A549 (cell line): Measurements from ENCODE around the gene SLX9. TPM values are rescaled to one million over a fixed set of nuclear protein-coding genes. Genes with fewer than 3 reads are reported as not detected.
A peak's percentile ranks its signal among the peaks of the same experiment; 100 is the strongest.

Source experiments
- ATAC-seq, 2 experiments: fragments of 200-7000 bp in 1 of 2; fragments of >200 bp in 1 of 2; cut with Nextera tagmentation in 1 of 2; cut with Tn5 transposase in 1 of 2; 3 replicates each; pipeline versions ENCODE4 v1.8.0 to v1.9.1; 2018 to 2020; ENCODE audit warnings: mild to moderate bottlenecking in 1 of 2, moderate library complexity in 1 of 2
- CTCF ChIA-PET: fragments of 300-600 bp; sonication (Branson Sonifier 250); formaldehyde crosslinking; extraction: SDS; loops from one replicate; lab custom pipeline; 2021; ENCODE audit warnings: antibody characterized with exemption, inconsistent platforms; lab: Yijun Ruan, JAX
- POLR2A ChIA-PET: fragments of 350-600 bp; formaldehyde crosslinking; extraction: SDS; loops from one replicate; lab custom pipeline; 2021; ENCODE audit warnings: antibody characterized with exemption, inconsistent platforms; lab: Yijun Ruan, JAX
- DNase-seq, 2 experiments: peaks; one replicate each; pipeline versions ENCODE4 v3.0.0 to v3.0.0-alpha.2; 2011 to 2016; ENCODE audit warnings: low read depth in 1 of 2, low spot score in 1 of 2
- FAIRE-seq: peaks from 2 replicates; lab custom pipeline; 2011; peaks lifted over from hg19 to GRCh38; lab: Jason Lieb, UNC
- H3K27ac ChIP-seq, 2 experiments: fragments of >200 bp; sonication (Bioruptor Twin); formaldehyde crosslinking; 3 replicates each; pipeline ENCODE4 v1.5.1; 2016 to 2017
- H3K4me1 ChIP-seq: fragments of >200 bp; sonication (Bioruptor Twin); formaldehyde crosslinking; 3 replicates; pipeline ENCODE4 v1.6.1; 2016
- H3K4me2 ChIP-seq: fragments of >200 bp; sonication (Bioruptor Twin); formaldehyde crosslinking; 3 replicates; pipeline ENCODE4 v1.6.1; 2016
- H3K4me3 ChIP-seq: fragments of >200 bp; sonication (Bioruptor Twin); formaldehyde crosslinking; 3 replicates; pipeline ENCODE4 v1.5.1; 2016
- H3K9me3 ChIP-seq: fragments of >200 bp; sonication (Bioruptor Twin); formaldehyde crosslinking; 3 replicates; pipeline ENCODE4 v1.6.1; 2016
- CBX2 ChIP-seq: fragments of 200-600 bp; sonication (generic); IDR thresholded peaks from 2 replicates; pipeline ENCODE4 v1.6.1; 2016; ENCODE audit warnings: low read depth, mild to moderate bottlenecking, borderline replicate concordance
- CBX8 ChIP-seq: fragments of 200-600 bp; sonication (generic); IDR thresholded peaks from 2 replicates; pipeline ENCODE4 v1.6.1; 2016
- CHD2 ChIP-seq: fragments of 150-350 bp; IDR thresholded peaks from 2 replicates; pipeline ENCODE4 v1.6.1; 2014; ENCODE audit warnings: low read length; ENCODE audit not compliant: partially characterized antibody
- CHD4 ChIP-seq: fragments of 200-600 bp; sonication (generic); IDR thresholded peaks from 2 replicates; pipeline ENCODE4 v1.6.1; 2016; ENCODE audit warnings: antibody characterized with exemption, mild to moderate bottlenecking, borderline replicate concordance
- EHF ChIP-seq: fragments of 250-450 bp; sonication (Bioruptor Pico); IDR thresholded peaks from 2 replicates; pipeline ENCODE4 v1.5.0; 2020; ENCODE audit warnings: mild to moderate bottlenecking
- ESRRA ChIP-seq: fragments of 150-350 bp; IDR thresholded peaks from 2 replicates; pipeline ENCODE4 v1.6.1; 2014; ENCODE audit warnings: mild to moderate bottlenecking, low read length, borderline replicate concordance
- FOSB ChIP-seq: fragments of 250-450 bp; sonication (Bioruptor Pico); IDR thresholded peaks from 2 replicates; pipeline ENCODE4 v1.5.0; 2020; ENCODE audit warnings: mild to moderate bottlenecking, moderate library complexity
- FOSL2 ChIP-seq, 2 experiments: fragments of 450-650 bp in 1 of 2; fragments of >200 bp in 1 of 2; sonication (Bioruptor Twin) in 1 of 2; formaldehyde crosslinking; IDR thresholded peaks; 2 replicates each; pipeline versions ENCODE4 v1.5.0 to v1.6.1; 2016 to 2020; ENCODE audit warnings: mild to moderate bottlenecking in 1 of 2, moderate library complexity in 1 of 2
- HDAC2 ChIP-seq: fragments of 200-600 bp; sonication (generic); IDR thresholded peaks from 2 replicates; pipeline ENCODE4 v1.6.1; 2016
- KDM1A ChIP-seq: fragments of 200-600 bp; sonication (generic); IDR thresholded peaks from 2 replicates; pipeline ENCODE4 v1.6.1; 2016; ENCODE audit warnings: low read depth, mild to moderate bottlenecking
- MAFK ChIP-seq: fragments of 450-650 bp; IDR thresholded peaks from 2 replicates; pipeline ENCODE4 v1.6.1; 2014; ENCODE audit not compliant: partially characterized antibody
- MAZ ChIP-seq: fragments of 150-350 bp; IDR thresholded peaks from 2 replicates; pipeline ENCODE4 v1.6.1; 2014; ENCODE audit warnings: antibody characterized with exemption, low read depth, low read length, borderline replicate concordance
- NPAS2 ChIP-seq: fragments of 250-450 bp; sonication (Bioruptor Pico); IDR thresholded peaks from 2 replicates; pipeline ENCODE4 v1.8.0; 2022; ENCODE audit warnings: mild to moderate bottlenecking, moderate library complexity, borderline replicate concordance
- PHF8 ChIP-seq: fragments of 200-600 bp; sonication (generic); IDR thresholded peaks from 2 replicates; pipeline ENCODE4 v1.6.1; 2016; ENCODE audit warnings: low read depth, mild to moderate bottlenecking, antibody characterized with exemption, moderate library complexity, borderline replicate concordance
- POLR2AphosphoS2 ChIP-seq: conservative IDR thresholded peaks from 2 replicates; pipeline ENCODE4 v1.6.1; 2012; ENCODE audit warnings: low read length, improper control_type of control experiment, inconsistent platforms
- RARB ChIP-seq: fragments of 250-450 bp; sonication (Bioruptor Pico); IDR thresholded peaks from 2 replicates; pipeline ENCODE4 v1.8.0; 2021; ENCODE audit warnings: mild to moderate bottlenecking, moderate library complexity
- TFCP2L1 ChIP-seq: fragments of 250-450 bp; sonication (Bioruptor Pico); IDR thresholded peaks from 2 replicates; pipeline ENCODE4 v1.5.0; 2021; ENCODE audit warnings: mild to moderate bottlenecking
- ZFP36 ChIP-seq: fragments of 450-650 bp; IDR thresholded peaks from 2 replicates; pipeline ENCODE4 v1.6.1; 2014; ENCODE audit warnings: borderline replicate concordance; ENCODE audit not compliant: partially characterized antibody
- ZSCAN20 ChIP-seq: fragments of 250-450 bp; sonication (Bioruptor Pico); IDR thresholded peaks from 2 replicates; pipeline ENCODE4 v1.8.0; 2022; ENCODE audit warnings: mild to moderate bottlenecking, moderate library complexity
- WGBS: methylation state at CpG from one replicate; pipeline ENCODE4 v1.1.6; 2017; ENCODE audit errors: missing lambda C conversion rate; 5-methylcytosine and 5-hydroxymethylcytosine counted together
- polyA plus RNA-seq, 4 experiments: library from polyadenylated mRNA; depleted of rRNA in 3 of 4; stranded (reverse); fragments of >200 nt; fragmentation: RNase III in 1 of 4; extraction: RNeasy Plus Mini Kit Qiagen cat#74134 plus additional on column Dnase treatment in 1 of 4; gene quantifications; 2 replicates in 3 of 4; 3 replicates in 1 of 4; pipeline ENCODE4 v1.2.3, GENCODE V29; 2011 to 2017
- TF ChIP-seq, protein P1 (sequence below): fragments of 250-450 bp; sonication (Bioruptor Pico); IDR thresholded peaks from 2 replicates; pipeline ENCODE4 v1.5.0; 2021; ENCODE audit warnings: mild to moderate bottlenecking, moderate library complexity, borderline replicate concordance
- TF ChIP-seq, protein P2 (sequence below): IDR thresholded peaks from 2 replicates; pipeline ENCODE4 v1.6.1; 2012
- TF ChIP-seq, protein P3 (sequence below): fragments of >200 bp; sonication (Bioruptor Twin); formaldehyde crosslinking; IDR thresholded peaks from 2 replicates; pipeline ENCODE4 v1.6.1; 2016
- TF ChIP-seq, protein P4 (sequence below): fragments of 450-650 bp; IDR thresholded peaks from 2 replicates; pipeline ENCODE4 v1.6.1; 2014; ENCODE audit warnings: antibody characterized with exemption

Gene SLX9
- polyA plus RNA-seq, 2 of the 4 experiments (the other 2 are of a cell fraction), result 26.9 to 40.6 TPM

DNA sequence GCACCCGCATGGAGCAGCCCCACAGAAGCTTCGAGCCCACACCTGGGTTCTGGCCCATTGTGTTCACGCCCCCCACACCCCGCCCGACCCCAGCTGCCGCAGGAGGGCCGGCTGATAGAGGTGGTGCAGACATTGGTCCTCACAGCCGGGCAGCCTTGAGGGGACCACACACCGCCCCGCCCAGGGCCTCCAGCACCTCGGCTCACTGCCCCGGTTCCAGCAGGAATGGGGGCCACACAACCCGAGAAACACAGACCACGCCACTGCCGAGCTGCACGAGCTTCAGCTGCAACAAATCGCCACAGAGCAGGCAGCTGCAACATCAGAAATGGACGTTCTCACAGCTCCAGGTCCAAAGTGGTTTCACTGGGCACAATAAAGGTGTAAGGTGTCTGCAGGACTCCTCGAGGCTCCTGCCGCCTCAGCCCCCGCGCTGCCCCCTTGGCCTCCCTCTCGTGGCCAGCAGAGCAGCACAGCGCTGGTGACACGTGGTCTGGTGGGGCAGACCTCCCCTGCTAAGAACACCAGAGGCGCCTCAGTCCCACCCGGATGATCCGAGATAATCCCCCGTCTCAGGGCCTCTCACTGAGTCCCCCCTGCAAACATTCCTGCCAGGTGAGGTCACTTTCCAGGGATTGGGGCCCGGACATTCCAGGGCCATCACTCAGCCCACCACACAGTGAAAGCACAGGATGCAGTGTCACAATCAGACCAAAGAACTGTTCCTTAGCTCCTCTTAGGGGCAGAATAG, 72.3 kb downstream of the SLX9 start (continued):
- TF ChIP-seq, protein P1, sequence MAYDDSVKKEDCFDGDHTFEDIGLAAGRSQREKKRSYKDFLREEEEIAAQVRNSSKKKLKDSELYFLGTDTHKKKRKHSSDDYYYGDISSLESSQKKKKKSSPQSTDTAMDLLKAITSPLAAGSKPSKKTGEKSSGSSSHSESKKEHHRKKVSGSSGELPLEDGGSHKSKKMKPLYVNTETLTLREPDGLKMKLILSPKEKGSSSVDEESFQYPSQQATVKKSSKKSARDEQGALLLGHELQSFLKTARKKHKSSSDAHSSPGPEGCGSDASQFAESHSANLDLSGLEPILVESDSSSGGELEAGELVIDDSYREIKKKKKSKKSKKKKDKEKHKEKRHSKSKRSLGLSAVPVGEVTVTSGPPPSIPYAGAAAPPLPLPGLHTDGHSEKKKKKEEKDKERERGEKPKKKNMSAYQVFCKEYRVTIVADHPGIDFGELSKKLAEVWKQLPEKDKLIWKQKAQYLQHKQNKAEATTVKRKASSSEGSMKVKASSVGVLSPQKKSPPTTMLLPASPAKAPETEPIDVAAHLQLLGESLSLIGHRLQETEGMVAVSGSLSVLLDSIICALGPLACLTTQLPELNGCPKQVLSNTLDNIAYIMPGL (CRISPR knock-in tag), result no peak
- TF ChIP-seq ESRRA (no peak), ZSCAN20 (CRISPR knock-in tag) (no peak), FOSL2 (IDR thresholded peaks at IDR 0.05) (no peak), FOSL2 (CRISPR knock-in tag; IDR thresholded peaks at IDR 0.05) (peak; percentile 53; the same call in 1 of the 2 replicates)
- TF ChIP-seq, protein P2, sequence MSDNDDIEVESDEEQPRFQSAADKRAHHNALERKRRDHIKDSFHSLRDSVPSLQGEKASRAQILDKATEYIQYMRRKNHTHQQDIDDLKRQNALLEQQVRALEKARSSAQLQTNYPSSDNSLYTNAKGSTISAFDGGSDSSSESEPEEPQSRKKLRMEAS, result peak; percentile 52

DNA sequence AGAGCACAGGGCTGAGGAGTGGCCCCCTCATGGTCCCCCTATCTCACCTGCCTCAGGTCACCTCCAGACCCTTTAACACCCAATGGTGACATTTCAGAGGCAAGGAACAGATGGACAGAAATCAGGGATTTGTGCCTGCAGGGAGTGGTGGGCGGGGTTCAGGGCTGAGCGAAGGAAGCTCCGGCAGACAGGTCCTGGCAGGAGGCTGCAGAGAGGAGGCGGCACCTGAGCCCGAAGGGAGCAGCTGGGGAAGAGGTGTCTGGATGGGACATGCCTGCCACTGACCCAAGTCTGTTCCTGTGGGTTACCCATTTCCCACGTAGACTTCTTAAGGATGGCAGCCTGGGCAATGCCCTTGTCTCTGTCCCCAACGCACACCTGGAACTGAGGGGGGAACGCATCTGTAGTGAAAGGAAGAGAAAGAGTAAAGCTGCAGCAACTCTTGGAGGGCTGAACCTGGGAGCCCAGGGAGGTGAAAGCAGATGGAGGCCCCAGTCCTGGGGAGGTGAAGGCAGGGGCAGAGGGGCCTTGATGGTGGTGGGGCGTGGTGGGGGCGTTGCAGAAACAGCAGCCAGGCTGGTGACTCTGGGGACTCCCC, 72.9 kb downstream of the SLX9 start:
- no peak for FAIRE-seq
- Histone ChIP-seq H3K4me2 (peak overlapping the region; percentile 77), H3K27ac (peak overlapping the region; percentile 68 to 85), H3K9me3 (no peaks in the 10 kb centered on the region), H3K4me1 (peaks cover 20% of the 10 kb centered on the region), H3K4me3 (no peak overlapping the region)
- 43% methylated on average over 7 of the region's 10 CpGs for whole genome bisulfite sequencing
- peak; percentile 78 to 80 for ATAC-seq
- TF ChIP-seq CBX2 (no peak), CBX8 (no peak), PHF8 (no peak), ZFP36 (no peak), CHD4 (no peak), POLR2AphosphoS2 (no peak), RARB (CRISPR knock-in tag) (no peak), CHD2 (no peak), TFCP2L1 (CRISPR knock-in tag) (no peak), HDAC2 (no peak), FOSB (no peak), NPAS2 (CRISPR knock-in tag) (no peak), KDM1A (no peak), FOSL2 (IDR thresholded peaks at IDR 0.05) (no peak), FOSL2 (CRISPR knock-in tag; IDR thresholded peaks at IDR 0.05) (no peak), EHF (CRISPR knock-in tag) (no peak), MAFK (no peak), MAZ (no peak)
- TF ChIP-seq, protein P3, sequence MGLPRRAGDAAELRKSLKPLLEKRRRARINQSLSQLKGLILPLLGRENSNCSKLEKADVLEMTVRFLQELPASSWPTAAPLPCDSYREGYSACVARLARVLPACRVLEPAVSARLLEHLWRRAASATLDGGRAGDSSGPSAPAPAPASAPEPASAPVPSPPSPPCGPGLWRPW, result no peak
- TF ChIP-seq, protein P4, sequence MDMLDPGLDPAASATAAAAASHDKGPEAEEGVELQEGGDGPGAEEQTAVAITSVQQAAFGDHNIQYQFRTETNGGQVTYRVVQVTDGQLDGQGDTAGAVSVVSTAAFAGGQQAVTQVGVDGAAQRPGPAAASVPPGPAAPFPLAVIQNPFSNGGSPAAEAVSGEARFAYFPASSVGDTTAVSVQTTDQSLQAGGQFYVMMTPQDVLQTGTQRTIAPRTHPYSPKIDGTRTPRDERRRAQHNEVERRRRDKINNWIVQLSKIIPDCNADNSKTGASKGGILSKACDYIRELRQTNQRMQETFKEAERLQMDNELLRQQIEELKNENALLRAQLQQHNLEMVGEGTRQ, result no peak
- peak; percentile 9 to 22 for DNase-seq
- ChIA-PET POLR2A (no interaction called here), CTCF (interaction anchor here (0.5 to 2.0 kb wide), 8 partner anchors 13 to 127 kb away, joined by 3 to 7 read pairs (median 3); no protein-coding TSS in a partner anchor)
